Measurements from ENCODE around the gene FBLN1. TPM values are rescaled to one million over a fixed set of nuclear protein-coding genes. Genes with fewer than 3 reads are reported as not detected.

Gene FBLN1
- total RNA-seq, 1 donor from 2014 or later, result not detected

DNA sequence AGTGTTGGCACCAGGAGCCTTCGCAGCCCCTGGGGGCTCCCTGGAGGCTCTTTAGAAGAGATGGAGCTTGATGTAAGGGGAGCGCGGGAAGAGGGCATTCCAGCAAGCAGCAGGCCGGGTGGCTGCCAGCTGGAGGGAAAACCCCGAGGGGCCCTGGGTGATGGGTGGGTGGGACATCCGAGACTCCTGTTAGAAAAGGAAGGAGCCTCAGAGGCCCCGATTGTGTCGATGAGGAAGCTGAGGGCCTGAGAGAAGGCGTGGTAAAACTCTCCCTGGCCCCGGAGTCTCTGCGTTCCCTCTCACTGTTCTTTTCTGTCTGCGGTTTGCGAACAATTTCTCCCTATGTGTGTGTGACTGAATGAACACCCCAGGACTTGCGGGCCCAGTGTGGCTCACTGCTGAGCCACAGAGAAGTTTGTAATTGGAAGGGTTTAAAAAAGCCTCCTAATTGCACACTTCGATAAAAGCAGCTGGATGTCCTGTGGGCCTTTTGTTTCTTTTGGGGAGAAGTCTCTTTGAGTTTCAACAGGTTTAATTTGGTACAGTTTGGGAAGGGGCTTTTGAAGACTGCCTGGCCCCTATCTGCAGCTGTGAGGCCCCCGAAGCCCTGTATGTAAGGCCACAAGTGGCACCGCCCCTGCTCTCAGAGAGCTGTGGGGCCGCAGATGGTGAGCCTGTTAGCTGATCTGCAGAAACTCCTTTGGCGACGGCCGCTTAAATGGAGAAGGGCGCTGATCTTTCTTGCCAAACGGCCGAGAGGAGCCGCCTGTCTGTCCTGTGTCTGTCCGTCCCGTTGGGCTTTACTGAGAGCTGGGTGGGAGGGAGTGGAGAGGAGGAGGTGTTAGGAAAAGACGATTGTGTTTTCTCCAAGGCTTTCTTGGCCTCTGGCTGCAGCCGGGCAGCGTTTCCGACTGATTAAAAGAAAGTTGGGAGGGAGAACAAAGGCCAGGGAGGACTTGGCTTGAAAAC lies 2.0 kb downstream of the FBLN1 start:
- no peak overlapping the region for H3K27ac Mint-ChIP-seq
- H3K9me3 Mint-ChIP-seq, result no peaks in the 10 kb centered on the region
- TF ChIP-seq CTCF (IDR thresholded peaks at IDR 0.05), result no peak
- ChIA-PET POLR2A (no interaction called here), CTCF (no interaction called here)
- DNase-seq (no peak), ATAC-seq (ENCODE audit: low read depth) (no peak)
- H3K4me1 Mint-ChIP-seq, result peaks cover 7% of the 10 kb centered on the region
- H3K27me3 Mint-ChIP-seq, result peaks cover 54% of the 10 kb centered on the region
- no peak overlapping the region for H3K4me3 Mint-ChIP-seq
- no peaks in the 10 kb centered on the region for H3K36me3 Mint-ChIP-seq (ENCODE audit: low read depth)
- intact Hi-C loops (cut with micrococcal nuclease), result loop anchor here (5.0 kb wide), 1 partner anchor 48 kb away; no protein-coding TSS in a partner anchor

GRCh38 chr22:45505991-45506747 lies 3.5 kb downstream of the FBLN1 start:
- ATAC-seq (ENCODE audit: low read depth) (no peak), DNase-seq (no peak)
- Mint-ChIP-seq H3K36me3 (ENCODE audit: low read depth) (no peaks in the 10 kb centered on the region), H3K9me3 (no peaks in the 10 kb centered on the region), H3K27me3 (peaks cover 39% of the 10 kb centered on the region), H3K4me3 (no peak overlapping the region), H3K4me1 (peaks cover 7% of the 10 kb centered on the region), H3K27ac (no peak overlapping the region)
- intact Hi-C loops (cut with micrococcal nuclease), result no loop called here
- no peak for TF ChIP-seq CTCF (IDR thresholded peaks at IDR 0.05)
- POLR2A ChIA-PET, result no interaction called here
- CTCF ChIA-PET, result no interaction called here

GRCh38 chr22:45506816-45507360 lies 4.2 kb downstream of the FBLN1 start:
- H3K4me3 Mint-ChIP-seq, result no peak overlapping the region
- peaks cover 36% of the 10 kb centered on the region for H3K27me3 Mint-ChIP-seq
- intact Hi-C loops (cut with micrococcal nuclease), result no loop called here
- H3K9me3 Mint-ChIP-seq, result no peaks in the 10 kb centered on the region
- H3K27ac Mint-ChIP-seq, result no peak overlapping the region
- TF ChIP-seq CTCF (IDR thresholded peaks at IDR 0.05), result no peak
- POLR2A ChIA-PET, result no interaction called here
- H3K4me1 Mint-ChIP-seq, result peaks cover 7% of the 10 kb centered on the region
- DNase-seq (no peak), ATAC-seq (ENCODE audit: low read depth) (no peak)
- no peaks in the 10 kb centered on the region for H3K36me3 Mint-ChIP-seq (ENCODE audit: low read depth)
- CTCF ChIA-PET, result no interaction called here

DNA sequence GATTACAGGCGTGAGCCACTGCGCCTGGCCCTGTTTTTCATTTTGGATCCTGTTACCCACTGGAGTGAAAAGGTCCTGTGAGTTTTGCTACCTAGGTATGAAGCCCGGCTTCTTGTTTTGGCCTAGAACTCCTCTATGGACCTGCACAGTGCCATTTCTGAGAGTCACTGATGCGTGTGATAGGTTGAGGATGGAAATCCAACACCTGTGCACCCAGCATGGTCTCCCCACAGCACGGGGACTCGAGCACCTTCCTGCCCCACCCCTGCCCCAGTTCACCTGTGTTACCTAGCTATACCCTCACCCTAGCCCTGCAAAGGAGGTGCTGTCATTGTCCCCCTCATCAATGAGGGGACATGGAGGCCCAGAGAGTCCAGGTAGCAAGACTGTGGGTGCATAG lies 5.1 kb downstream of the FBLN1 start:
- H3K27me3 Mint-ChIP-seq, result peaks cover 33% of the 10 kb centered on the region
- no peak overlapping the region for H3K27ac Mint-ChIP-seq
- H3K36me3 Mint-ChIP-seq (ENCODE audit: low read depth), result no peaks in the 10 kb centered on the region
- H3K4me1 Mint-ChIP-seq, result peaks cover 7% of the 10 kb centered on the region
- ChIA-PET POLR2A (no interaction called here), CTCF (no interaction called here)
- ATAC-seq (ENCODE audit: low read depth), result no peak
- intact Hi-C loops (cut with micrococcal nuclease), result no loop called here
- DNase-seq, result no peak
- H3K4me3 Mint-ChIP-seq, result no peak overlapping the region
- TF ChIP-seq CTCF (IDR thresholded peaks at IDR 0.05), result no peak
- H3K9me3 Mint-ChIP-seq, result no peaks in the 10 kb centered on the region

DNA sequence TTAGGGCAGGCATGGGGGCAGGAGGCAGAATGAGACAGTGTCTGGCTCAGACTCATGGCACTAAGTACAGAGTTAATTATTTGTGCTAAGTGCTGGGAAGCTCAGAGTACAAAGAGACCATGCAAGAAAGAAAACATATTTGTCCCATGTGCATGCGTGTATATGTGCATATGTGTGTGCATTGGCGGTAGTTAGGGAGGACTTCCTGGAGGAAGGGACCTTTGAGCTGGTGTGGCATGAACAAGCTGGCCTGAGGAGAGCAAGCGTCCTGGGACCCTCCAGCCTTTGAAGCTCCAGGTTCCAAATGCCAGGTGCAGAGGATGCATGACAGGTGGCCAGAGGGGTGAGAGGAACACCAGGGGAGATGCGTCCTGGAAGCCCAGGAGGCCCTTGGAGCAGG lies 6.1 kb downstream of the FBLN1 start:
- DNase-seq (no peak), ATAC-seq (ENCODE audit: low read depth) (no peak)
- H3K36me3 Mint-ChIP-seq (ENCODE audit: low read depth), result no peaks in the 10 kb centered on the region
- intact Hi-C loops (cut with micrococcal nuclease), result no loop called here
- no peak overlapping the region for H3K27ac Mint-ChIP-seq
- CTCF ChIA-PET, result interaction anchor here (0.8 kb wide), 1 partner anchor 228 kb away, joined by 3 read pairs; no protein-coding TSS in a partner anchor
- no peak for TF ChIP-seq CTCF (IDR thresholded peaks at IDR 0.05)
- POLR2A ChIA-PET, result no interaction called here
- peaks cover 32% of the 10 kb centered on the region for H3K27me3 Mint-ChIP-seq
- H3K4me3 Mint-ChIP-seq, result no peak overlapping the region
- peaks cover 5% of the 10 kb centered on the region for H3K4me1 Mint-ChIP-seq
- no peaks in the 10 kb centered on the region for H3K9me3 Mint-ChIP-seq

Data from activated B cell treated with CpG ODN at 0.5 μM for 24 hours (primary cell).